Stimulated activated CD4-positive, alpha-beta T cell treated with anti-CD3 and anti-CD28 coated beads, Interleukin-1b, Interleukin-23, amount 100 ng/mL, for 48 hours (primary cell): ENCODE measurements around the gene TXLNA.

ENCODE experiments used
- DNase-seq: peaks from one replicate; pipeline ENCODE4 v3.0.0-alpha.2; 2020

Gene TXLNA

GRCh38 chr1:32215629-32216480 lies 36.4 kb downstream of the TXLNA start:
- DNase-seq, result peak; percentile 53

- no peak for DNase-seq
Measured at GRCh38 chr1:32216566-32216965, 37.1 kb downstream of the TXLNA start.

DNA sequence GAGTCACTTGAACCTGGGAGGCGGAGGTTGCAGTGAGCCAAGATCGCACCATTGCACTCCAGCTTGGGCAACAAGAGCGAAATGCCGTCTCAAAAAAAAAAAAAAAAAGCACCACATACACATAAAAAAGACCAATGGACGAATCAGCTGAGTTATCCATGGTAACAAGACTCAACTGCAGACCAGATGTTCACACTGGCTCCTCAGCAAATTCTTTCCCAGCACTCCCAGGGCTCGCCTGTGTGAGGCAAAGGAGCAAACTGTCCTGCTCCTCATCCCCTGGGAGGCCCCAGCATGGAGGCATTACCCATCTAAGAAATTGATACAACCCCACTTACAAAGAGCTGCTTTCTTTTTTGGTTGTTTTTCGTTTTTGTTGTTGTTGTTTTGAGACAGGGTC lies 39.5 kb downstream of the TXLNA start:
- no peak for DNase-seq

DNA sequence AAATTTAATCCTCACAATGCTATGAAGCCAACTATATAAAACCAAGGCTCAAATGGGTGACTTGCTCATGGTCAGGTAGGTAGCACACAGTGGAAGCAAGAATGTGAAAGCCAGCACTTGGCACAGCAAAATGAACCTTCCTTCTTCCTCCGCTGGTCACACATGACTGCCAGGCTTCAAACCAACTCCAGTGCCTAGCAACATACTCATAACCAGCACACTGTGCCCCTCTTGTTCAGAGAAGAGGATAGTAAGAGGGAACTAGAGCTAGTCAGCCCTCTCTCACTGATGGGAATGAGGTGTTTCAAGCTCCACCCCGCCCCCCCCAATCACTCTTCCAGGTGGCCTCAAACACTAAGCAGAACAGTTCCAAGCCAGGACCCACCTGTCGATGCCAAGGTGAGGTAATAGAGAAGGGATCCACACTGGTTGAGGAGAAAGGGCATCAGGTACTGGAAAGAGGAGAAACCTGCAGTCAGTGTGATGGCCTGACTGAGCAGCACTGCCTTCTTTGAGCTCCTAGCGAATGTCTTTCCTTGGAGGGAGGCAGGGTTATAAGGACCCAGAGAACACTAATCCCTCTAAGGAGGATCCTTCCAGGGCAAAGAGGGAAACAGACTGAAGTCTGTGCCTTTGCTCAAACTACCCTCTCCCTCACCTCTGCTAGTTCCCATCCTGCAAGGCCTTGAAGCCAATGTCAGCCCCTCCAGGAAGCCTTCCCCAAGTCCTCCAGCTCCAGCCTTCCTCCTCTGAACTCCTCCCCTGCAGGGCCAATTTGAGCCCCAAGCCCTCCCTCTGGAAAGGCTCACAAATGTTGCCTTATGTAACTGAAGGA lies 41.5 kb downstream of the TXLNA start:
- no peak for DNase-seq

- DNase-seq, result no peak
Measured at GRCh38 chr1:32221581-32221979, 42.1 kb downstream of the TXLNA start.

DNA sequence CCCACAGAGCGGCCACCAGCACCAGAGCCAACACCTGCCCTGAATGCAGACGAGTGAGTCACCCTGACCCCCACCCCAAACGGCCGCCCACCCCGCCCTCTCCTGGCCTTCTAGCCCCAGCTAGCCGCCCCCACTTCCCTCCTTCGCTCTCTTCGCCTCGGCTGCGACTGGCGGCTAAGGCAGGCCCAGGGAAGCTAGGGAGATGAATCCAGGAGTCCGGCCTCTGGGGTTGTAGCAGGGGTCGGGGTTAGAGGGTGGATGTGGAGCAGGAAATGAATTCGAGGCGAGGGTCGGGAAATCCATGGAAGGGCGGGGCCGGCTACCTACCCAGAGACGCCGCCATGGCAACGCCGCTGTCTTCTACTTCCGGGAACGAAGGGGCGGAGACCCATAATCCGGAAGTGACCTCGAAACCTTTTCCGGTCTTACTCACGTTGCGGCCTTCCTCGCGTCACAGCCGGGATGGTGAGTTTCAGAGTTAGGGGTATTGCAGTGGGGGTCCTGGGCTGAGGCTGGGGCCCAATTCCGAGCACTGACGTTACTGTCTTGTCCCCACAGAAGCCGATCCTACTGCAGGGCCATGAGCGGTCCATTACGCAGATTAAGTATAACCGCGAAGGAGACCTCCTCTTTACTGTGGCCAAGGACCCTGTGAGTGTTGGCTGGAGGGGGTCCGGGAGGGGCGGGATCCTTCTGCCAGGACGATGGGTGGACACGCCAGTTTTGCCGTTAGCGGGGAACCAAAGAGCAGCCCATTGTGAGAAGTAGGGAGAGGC lies 42.7 kb downstream of the TXLNA start, which contains the start of the genes EIF3I and TMEM234:
Gene EIF3I, plus strand, starts transcription at position 428 of the 776 bp plus-strand sequence. Its CDS starts 35 bp downstream, at position 463.
Gene TMEM234, minus strand, starts transcription at position 374 of the 776 bp plus-strand sequence. Its CDS starts 31 bp downstream, at position 343.
- DNase-seq, result peak; percentile 91

- DNase-seq, result no peak
Measured at GRCh38 chr1:32223683-32224082, 44.2 kb downstream of the TXLNA start.

DNA sequence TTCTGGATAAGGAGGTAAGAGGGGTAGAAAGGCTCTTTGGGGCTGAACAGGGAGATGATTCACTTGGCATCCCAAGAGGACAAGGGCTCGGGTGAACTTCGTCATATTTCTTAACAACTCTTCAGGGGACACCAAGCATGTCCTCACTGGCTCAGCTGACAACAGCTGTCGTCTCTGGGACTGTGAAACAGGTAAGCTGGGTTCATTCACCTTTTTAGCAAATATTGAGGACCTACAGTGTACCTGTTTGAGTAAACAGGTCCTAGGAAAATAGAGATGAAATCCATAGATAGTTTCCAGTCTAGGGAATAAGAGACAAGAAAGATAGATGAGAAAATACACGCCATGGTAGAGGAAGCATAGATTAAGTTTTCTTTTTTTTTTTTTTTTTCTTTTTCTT lies 44.8 kb downstream of the TXLNA start:
- no peak for DNase-seq

GRCh38 chr1:32228771-32229170 lies 49.3 kb downstream of the TXLNA start:
- DNase-seq, result no peak

- no peak for DNase-seq
Measured at GRCh38 chr1:32231843-32232432, 52.5 kb downstream of the TXLNA start.

GRCh38 chr1:32232558-32233304 lies 53.3 kb downstream of the TXLNA start:
- DNase-seq, result no peak

GRCh38 chr1:32234792-32235191 lies 55.3 kb downstream of the TXLNA start:
- DNase-seq, result no peak

- DNase-seq, result no peak
Measured at GRCh38 chr1:32239337-32239736, 59.9 kb downstream of the TXLNA start.

GRCh38 chr1:32239790-32240139 lies 60.3 kb downstream of the TXLNA start:
- DNase-seq, result no peak

DNA sequence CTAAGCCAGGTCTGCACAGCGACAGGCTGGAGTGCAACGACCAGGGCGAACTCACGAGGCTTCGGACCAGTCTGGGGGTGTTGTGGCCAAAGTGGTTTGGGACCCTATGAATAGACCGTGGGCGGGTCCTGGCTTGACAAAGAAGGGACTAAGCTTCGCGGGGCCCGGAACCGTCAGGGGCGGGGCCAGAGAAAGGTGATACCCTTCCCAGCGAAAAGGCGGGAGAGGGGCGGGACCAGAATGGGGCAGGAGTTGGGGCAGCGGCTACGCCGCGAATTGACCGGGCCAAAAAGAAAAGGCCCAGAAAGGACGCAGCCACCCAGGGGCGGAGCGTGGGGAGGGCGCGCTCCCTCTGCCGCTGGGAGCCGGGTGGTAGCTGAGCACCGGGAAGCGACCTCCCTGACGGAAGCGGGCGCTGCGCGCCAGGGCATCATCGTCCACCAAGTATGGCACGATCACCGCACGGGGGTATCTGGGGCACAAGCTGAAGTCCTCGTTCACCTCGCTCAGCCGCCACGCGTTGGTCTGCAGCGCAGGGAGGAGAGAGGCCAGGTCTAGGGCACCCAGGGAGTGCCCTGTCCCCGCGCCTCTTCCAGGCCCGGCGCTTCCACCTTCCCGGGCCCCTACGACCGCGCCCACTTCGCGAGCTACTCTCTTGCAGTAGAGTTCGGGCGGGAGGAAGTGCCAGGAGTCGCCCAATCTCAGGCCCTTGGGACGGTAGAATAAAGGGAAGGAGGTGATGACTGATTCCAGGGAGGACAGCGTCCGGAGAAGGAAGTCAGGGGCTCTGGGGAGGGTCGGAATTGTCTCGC lies 60.9 kb downstream of the TXLNA start:
- peak; percentile 34 for DNase-seq

GRCh38 chr1:32241001-32241763 lies 61.7 kb downstream of the TXLNA start:
- DNase-seq, result no peak

DNA sequence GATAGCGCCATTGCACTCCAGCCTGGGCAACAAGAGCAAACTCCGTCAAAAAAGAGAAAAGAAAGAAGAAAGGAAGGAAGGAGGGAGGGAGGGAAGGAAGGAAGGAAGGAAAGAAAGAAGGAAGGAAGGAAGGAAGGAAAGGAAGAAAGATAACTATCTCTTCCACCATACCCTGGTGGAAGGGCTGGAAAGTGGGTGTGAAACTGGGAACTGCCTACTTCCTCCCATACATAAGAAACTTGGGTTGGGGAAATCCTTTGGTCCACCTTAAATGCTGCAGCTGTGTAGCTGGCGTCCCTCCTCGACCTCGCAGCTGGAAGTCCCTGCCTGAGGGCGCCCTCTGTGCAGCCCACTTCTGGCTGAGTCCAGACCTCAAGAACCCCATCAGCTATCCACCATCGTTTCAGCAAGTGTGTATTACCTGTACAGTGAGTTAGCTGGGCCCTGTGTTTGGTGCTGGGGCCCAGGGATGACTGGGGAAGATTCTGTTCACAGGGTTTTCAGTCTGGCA lies 62.9 kb downstream of the TXLNA start:
- DNase-seq, result no peak

DNA sequence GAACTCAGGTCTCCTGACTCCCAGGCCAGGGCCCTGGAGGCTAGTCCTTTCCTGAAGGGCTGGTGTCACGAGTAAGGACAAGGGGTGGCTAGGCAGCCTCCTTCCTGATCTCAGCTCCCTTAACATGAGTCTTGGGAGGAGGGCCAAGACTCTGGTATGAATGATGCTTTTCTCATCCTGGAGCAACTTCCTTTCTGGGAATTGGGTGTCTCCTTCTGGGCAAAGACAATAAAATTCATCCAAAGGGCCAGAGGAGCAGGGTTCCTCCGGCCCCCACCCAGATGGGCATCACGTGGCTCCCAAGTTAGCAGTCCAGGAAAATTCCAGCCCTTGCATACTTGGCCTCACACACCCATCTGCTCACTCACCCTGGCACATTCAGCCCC lies 67.4 kb downstream of the TXLNA start, which contains the start of gene FAM167B:
Gene FAM167B, plus strand, starts transcription at position 335 of the 386 bp plus-strand sequence. CDS start 200 bp downstream, outside the sequence.
- no peak for DNase-seq

DNA sequence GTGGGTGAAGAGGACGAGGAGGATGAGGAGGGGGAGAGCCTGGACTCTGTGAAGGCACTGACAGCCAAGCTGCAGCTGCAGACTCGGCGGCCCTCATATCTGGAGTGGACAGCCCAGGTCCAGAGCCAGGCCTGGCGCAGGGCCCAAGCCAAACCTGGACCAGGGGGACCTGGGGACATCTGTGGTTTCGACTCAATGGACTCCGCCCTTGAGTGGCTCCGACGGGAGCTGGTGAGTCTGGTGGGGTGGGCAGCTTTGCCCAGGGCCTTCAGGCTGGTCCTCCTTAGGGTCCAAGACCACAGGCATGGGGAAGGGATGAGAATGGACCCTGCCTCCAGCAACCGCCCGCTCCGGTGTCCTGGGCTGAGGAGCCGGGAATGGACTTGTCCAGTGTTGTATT lies 68.0 kb downstream of the TXLNA start:
- DNase-seq, result no peak
